GM12878 (cell line): ENCODE measurements around the gene TMEM30A. TPM values are rescaled to one million over a fixed set of nuclear protein-coding genes. Genes with fewer than 3 reads are reported as not detected.

Experiments
- ATAC-seq: fragments of 200-7000 bp; cut with Tn5 transposase; 3 replicates; pipeline ENCODE4 v1.9.1; 2020; ENCODE audit warnings: mild to moderate bottlenecking, moderate library complexity
- BruUV-seq: library from RNA; stranded (reverse); fragments of 400-500 nt; replicated peaks from 2 replicates; lab custom pipeline; 2021; lab: Mats Ljungman, UMichigan
- CTCF ChIA-PET: fragments of 300-600 bp; sonication (Branson Sonifier 250); formaldehyde crosslinking; extraction: SDS; loops from one replicate; lab custom pipeline; 2021; ENCODE audit warnings: inconsistent platforms; lab: Yijun Ruan, JAX
- POLR2A ChIA-PET: fragments of 350-600 bp; formaldehyde crosslinking; extraction: SDS; loops from one replicate; lab custom pipeline; 2021; ENCODE audit warnings: inconsistent platforms; lab: Charles Lee
- RAD21 ChIA-PET: fragments of 300-600 bp; sonication (Branson Sonifier 250); formaldehyde crosslinking; loops from one replicate; lab custom pipeline; 2023; ENCODE audit warnings: antibody characterized with exemption; ENCODE audit not compliant: unreplicated experiment; lab: Charles Lee
- SMC1A ChIA-PET: fragments of 300-600 bp; sonication (Branson Sonifier 250); formaldehyde crosslinking; loops from one replicate; lab custom pipeline; 2023; ENCODE audit not compliant: unreplicated experiment, uncharacterized antibody; lab: Charles Lee
- DNase-seq: peaks from one replicate; pipeline ENCODE4 v3.0.0-alpha.2; 2011; ENCODE audit warnings: low read depth, low spot score
- FAIRE-seq: peaks from 3 replicates; lab custom pipeline; 2011; peaks lifted over from hg19 to GRCh38; lab: Jason Lieb, UNC
- H2AFZ ChIP-seq: 2 replicates; pipeline ENCODE4 v1.6.0; 2011; ENCODE audit warnings: low read depth, low read length, control low read depth; ENCODE audit not compliant: control insufficient read depth
- H3K27ac ChIP-seq: 2 replicates; pipeline ENCODE4 v1.5.1; 2011; ENCODE audit warnings: control low read depth; ENCODE audit not compliant: control insufficient read depth, insufficient read depth
- H3K27me3 ChIP-seq, 2 experiments: replicated peaks in 1 of 2; 2 replicates each; pipeline versions ENCODE4 v1.6.0 to v1.6.1; 2011; ENCODE audit warnings: low read length in 1 of 2; ENCODE audit not compliant: control insufficient read depth in 2 of 2, insufficient read depth in 2 of 2
- H3K36me3 ChIP-seq, 2 experiments: 2 replicates each; pipeline ENCODE4 v1.5.1; 2011; ENCODE audit warnings: low read length in 1 of 2; ENCODE audit not compliant: control insufficient read depth in 2 of 2, insufficient read depth in 2 of 2
- H3K4me1 ChIP-seq: 2 replicates; pipeline ENCODE4 v1.6.1; 2011; ENCODE audit warnings: mild to moderate bottlenecking, low read length, moderate library complexity, mixed read lengths; ENCODE audit not compliant: control insufficient read depth, insufficient read depth
- H3K4me2 ChIP-seq: 2 replicates; pipeline ENCODE4 v1.6.0; 2011; ENCODE audit warnings: control low read depth; ENCODE audit not compliant: control insufficient read depth, insufficient read depth
- H3K4me3 ChIP-seq: fragments of 200-600 bp; sonication (generic); 2 replicates; pipeline ENCODE4 v1.5.1; 2016
- H3K79me2 ChIP-seq: 2 replicates; pipeline ENCODE4 v1.6.0; 2011; ENCODE audit warnings: low read length; ENCODE audit not compliant: control insufficient read depth, insufficient read depth
- H3K9ac ChIP-seq: 2 replicates; pipeline ENCODE4 v1.8.0; 2011; ENCODE audit warnings: low read length, control low read depth, mixed read lengths; ENCODE audit not compliant: control insufficient read depth, insufficient read depth
- H3K9me3 ChIP-seq: replicated peaks from 3 replicates; pipeline ENCODE4 v1.5.1; 2011; ENCODE audit warnings: mild to moderate bottlenecking, low read length; ENCODE audit not compliant: control insufficient read depth, insufficient read depth
- H4K20me1 ChIP-seq: 2 replicates; pipeline ENCODE4 v1.6.0; 2011; ENCODE audit not compliant: control insufficient read depth, insufficient read depth
- ATF7 ChIP-seq: fragments of 450-650 bp; IDR thresholded peaks from 2 replicates; pipeline ENCODE4 v1.6.1; 2016; ENCODE audit warnings: low read depth, mild to moderate bottlenecking
- BHLHE40 ChIP-seq, 2 experiments: fragments of 450-650 bp in 1 of 2; IDR thresholded peaks; 2 replicates each; pipeline ENCODE4 v1.6.1; 2011 to 2017; ENCODE audit warnings: low read depth in 2 of 2, borderline replicate concordance in 1 of 2, improper control_type of control experiment in 1 of 2, low read length in 1 of 2, mild to moderate bottlenecking in 1 of 2
- EED ChIP-seq: sonication (generic); IDR thresholded peaks from 2 replicates; pipeline ENCODE4 v1.6.1; 2016; ENCODE audit warnings: antibody characterized with exemption, low read depth
- EP300 ChIP-seq, 2 experiments: fragments of 150-350 bp in 1 of 2; IDR thresholded peaks; 2 replicates each; pipeline ENCODE4 v1.6.1; 2011 to 2012; ENCODE audit warnings: low read depth in 2 of 2, low read length in 2 of 2, borderline replicate concordance in 1 of 2, improper control_type of control experiment in 1 of 2, inconsistent platforms in 1 of 2; ENCODE audit not compliant: control insufficient read depth in 1 of 2
- HDAC2 ChIP-seq: fragments of 200-600 bp; sonication (generic); IDR thresholded peaks from 2 replicates; pipeline ENCODE4 v1.6.1; 2017
- HDGF ChIP-seq: fragments of 450-650 bp; IDR thresholded peaks from 2 replicates; pipeline ENCODE4 v1.6.1; 2016; ENCODE audit warnings: antibody characterized with exemption
- MEF2B ChIP-seq: fragments of 450-650 bp; IDR thresholded peaks from 2 replicates; pipeline ENCODE4 v1.6.1; 2018; ENCODE audit warnings: mild to moderate bottlenecking, moderate library complexity; ENCODE audit not compliant: partially characterized antibody, poor library complexity, severe bottlenecking
- MXI1 ChIP-seq: fragments of 150-350 bp; IDR thresholded peaks from 2 replicates; pipeline ENCODE4 v1.6.1; 2011; ENCODE audit warnings: low read depth, mild to moderate bottlenecking, inconsistent platforms, low read length, improper control_type of control experiment
- NFYA ChIP-seq: IDR thresholded peaks from 2 replicates; pipeline ENCODE4 v1.6.1; 2011; ENCODE audit warnings: low read depth, mild to moderate bottlenecking, low read length, improper control_type of control experiment, borderline replicate concordance
- PML ChIP-seq: IDR thresholded peaks from 2 replicates; pipeline ENCODE4 v1.6.1; 2012; ENCODE audit warnings: low read length, inconsistent platforms
- POLR2AphosphoS2 ChIP-seq: IDR thresholded peaks from 2 replicates; pipeline ENCODE4 v1.6.1; 2011; ENCODE audit warnings: low read depth, mild to moderate bottlenecking, low read length, improper control_type of control experiment, moderate library complexity
- RFX5 ChIP-seq: IDR thresholded peaks from 2 replicates; pipeline ENCODE4 v1.6.1; 2011; ENCODE audit warnings: low read depth, low read length, improper control_type of control experiment
- TARDBP ChIP-seq: IDR thresholded peaks from 2 replicates; pipeline ENCODE4 v1.6.1; 2016; ENCODE audit warnings: borderline replicate concordance
- YBX1 ChIP-seq: fragments of 450-650 bp; IDR thresholded peaks from 2 replicates; pipeline ENCODE4 v1.6.1; 2016; ENCODE audit warnings: antibody characterized with exemption
- ZBED1 ChIP-seq: IDR thresholded peaks from 2 replicates; pipeline ENCODE4 v1.6.1; 2016; ENCODE audit warnings: borderline replicate concordance
- ZSCAN29 ChIP-seq: fragments of 450-650 bp; IDR thresholded peaks from 2 replicates; pipeline ENCODE4 v1.6.1; 2017; ENCODE audit warnings: mild to moderate bottlenecking, moderate library complexity
- WGBS: methylation state at CpG from one replicate; pipeline ENCODE4 v1.1.6; 2016; ENCODE audit warnings: low lambda C conversion rate; ENCODE audit not compliant: insufficient replicate concordance, insufficient coverage; ENCODE audit errors: missing lambda C conversion rate; 5-methylcytosine and 5-hydroxymethylcytosine counted together
- in situ Hi-C: fragments of 300-500 bp; cut with MboI; formaldehyde crosslinking; loops from 9 replicates; pipeline ENCODE4 v1.14.3; 2018; ENCODE audit warnings: mixed read lengths
- intact Hi-C: fragments of 100-400 bp; cut with micrococcal nuclease; formaldehyde crosslinking; loops from one replicate; pipeline ENCODE4 v1.14.2; 2022; ENCODE audit not compliant: unreplicated experiment
- polyA plus RNA-seq, 11 experiments: library from polyadenylated mRNA; depleted of rRNA in 4 of 11; unstranded in 6 of 11; stranded (reverse) in 5 of 11; fragments of >200 nt; fragmentation: Nextera tagmentation in 4 of 11; fragmentation: Illumina TruSeq in 1 of 11; extraction: Ambion mirVana in 4 of 11; extraction: Trizol in 1 of 11; gene quantifications; 1 replicate in 1 of 11; 2 replicates in 10 of 11; pipeline versions ENCODE4 v1.2.1 to v1.2.3, GENCODE V29; 2011 to 2016; ENCODE audit warnings: inconsistent platforms in 2 of 11, missing spikeins in 2 of 11, low read depth in 1 of 11
- total RNA-seq, 4 experiments: library from RNA; depleted of rRNA in 3 of 4; stranded (reverse); fragments of >200 nt in 3 of 4; fragmentation: Illumina TruSeq in 1 of 4; extraction: Trizol in 1 of 4; gene quantifications; 2 replicates each; pipeline versions ENCODE4 v1.2.1 to v1.2.3, GENCODE V29; 2013 to 2021

Gene TMEM30A
- total and polyA plus RNA-seq, 10 of the 15 experiments (the other 5 are each of a cell fraction or from before 2014, with no cell fraction given): 11.9 to 61.6 (median 43.2) TPM

DNA sequence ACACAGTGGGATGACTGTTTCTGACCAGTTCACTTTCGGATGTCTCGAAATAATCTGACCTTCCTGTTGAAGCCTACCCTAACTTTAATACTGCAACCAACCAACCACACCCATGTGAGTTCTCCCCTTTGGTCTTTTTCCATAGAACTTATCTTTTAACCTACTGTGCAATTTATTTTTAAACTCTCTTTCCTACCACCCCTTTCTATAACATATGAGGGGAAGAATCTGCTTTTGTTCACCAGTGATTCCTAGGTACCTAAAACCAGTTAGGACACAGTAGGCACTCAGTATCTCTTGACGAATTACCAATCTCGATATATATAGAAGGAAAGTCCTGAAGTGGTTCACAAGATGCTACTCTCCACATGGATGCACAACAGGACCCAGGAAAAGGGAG, 48.0 kb downstream of the TMEM30A start:
- H3K4me1 ChIP-seq: no peaks in the 10 kb centered on the region
- 98% methylated on average over 4 of the region's 4 CpGs for WGBS
- H3K9me3 ChIP-seq: no peaks in the 10 kb centered on the region
- no peak overlapping the region for H3K9ac ChIP-seq
- peaks cover 3 to 19% of the 10 kb centered on the region in 2 experiments for H3K36me3 ChIP-seq
- H2AFZ ChIP-seq: no peak overlapping the region
- peaks cover 3% of the 10 kb centered on the region; the same call in 1 of the 2 replicates for H4K20me1 ChIP-seq
- no peak for DNase-seq
- no peak for FAIRE-seq
- ChIA-PET RAD21 (no interaction called here), SMC1A (interaction anchor here (0.6 to 1.2 kb wide), 2 partner anchors 9 to 1372 kb away, joined by 4 to 5 read pairs; no protein-coding TSS in a partner anchor), POLR2A (interaction anchor here (0.6 kb wide), 2 partner anchors 22 to 269 kb away, joined by 4 to 6 read pairs; no protein-coding TSS in a partner anchor), CTCF (interaction anchor here (1.5 to 1.9 kb wide), 2 partner anchors 10 to 31 kb away, joined by 3 to 5 read pairs; no protein-coding TSS in a partner anchor)
- BruUV-seq: no TSS peak
- intact Hi-C loops (no loop called here), in situ Hi-C loops (loop anchor here (25.0 kb wide), 1 partner anchor 1799 kb away; no protein-coding TSS in a partner anchor)
- H3K4me3 ChIP-seq: no peak overlapping the region
- no peak overlapping the region for H3K4me2 ChIP-seq
- no peaks in the 10 kb centered on the region for H3K27me3 ChIP-seq
- no peak overlapping the region for H3K27ac ChIP-seq
- peaks cover 7% of the 10 kb centered on the region for H3K79me2 ChIP-seq
- TF ChIP-seq PML (peak; percentile 36; the same call in 1 of the 2 replicates), POLR2AphosphoS2 (0 out of 2 replicates have a peak, but pooled peaks have one; percentile 29), MXI1 (no peak)
- no peak for ATAC-seq

DNA sequence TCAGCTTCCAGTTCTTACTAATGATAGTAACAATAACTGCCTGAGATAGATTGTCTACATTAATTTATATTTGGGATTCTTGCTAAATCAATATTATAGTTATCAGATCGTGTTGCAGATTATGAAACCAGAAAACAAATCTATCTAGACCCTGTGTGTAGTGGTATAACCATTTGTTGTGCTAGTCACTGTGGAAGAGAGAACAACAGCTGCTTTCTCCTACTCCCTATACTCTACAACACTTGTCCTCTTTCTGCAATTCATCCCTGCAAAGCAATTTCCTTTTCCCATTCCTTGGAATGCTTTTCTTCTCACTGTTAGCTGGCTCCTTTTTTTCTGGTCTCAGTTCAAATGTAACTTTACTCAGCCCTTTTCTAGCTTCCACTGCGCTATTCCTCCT, 49.3 kb downstream of the TMEM30A start:
- no peaks in the 10 kb centered on the region for H3K4me1 ChIP-seq
- ChIA-PET SMC1A (interaction anchor here (1.4 kb wide), 1 partner anchor 25 kb away, joined by 6 read pairs; no protein-coding TSS in a partner anchor), RAD21 (no interaction called here)
- peaks cover 3% of the 10 kb centered on the region; the same call in 1 of the 2 replicates for H4K20me1 ChIP-seq
- TF ChIP-seq HDGF (no peak), HDAC2 (no peak), EED (no peak), TARDBP (no peak), MEF2B (no peak), EP300 (IDR thresholded peaks at IDR 0.05; ENCODE audit: borderline replicate concordance in 1 of 2, control insufficient read depth in 1 of 2, low read depth in 2 of 2, low read length in 2 of 2) (no peak), ATF7 (no peak), RFX5 (no peak), ZBED1 (no peak), NFYA (no peak), BHLHE40 (IDR thresholded peaks at IDR 0.05; ENCODE audit: borderline replicate concordance in 1 of 2, low read depth in 2 of 2, low read length in 1 of 2) (no peak), YBX1 (no peak), ZSCAN29 (no peak)
- TF ChIP-seq, all 136 proteins: peak for 0
- no peak overlapping the region for H3K4me2 ChIP-seq
- ATAC-seq (no peak), FAIRE-seq (no peak), DNase-seq (no peak)
- no peak overlapping the region for H2AFZ ChIP-seq
- no peak overlapping the region for H3K27ac ChIP-seq
- in situ Hi-C loops (loop anchor here (25.0 kb wide), 1 partner anchor 1798 kb away; no protein-coding TSS in a partner anchor), intact Hi-C loops (no loop called here)
- H3K4me3 ChIP-seq: no peak overlapping the region
- no peaks in the 10 kb centered on the region for H3K27me3 ChIP-seq
- H3K9me3 ChIP-seq: no peaks in the 10 kb centered on the region
- ChIA-PET POLR2A (interaction anchor here (1.0 kb wide), 1 partner anchor 8 kb away, joined by 3 read pairs; the partner anchor contains the start of gene COX7A2), CTCF (interaction anchor here (1.4 to 2.1 kb wide), 2 partner anchors 8 to 26 kb away, joined by 5 to 7 read pairs; no protein-coding TSS in a partner anchor)
- WGBS: 45% methylated on average over 2 of the region's 2 CpGs
- no TSS peak for BruUV-seq
- H3K79me2 ChIP-seq: no peaks in the 10 kb centered on the region
- peaks cover 3 to 17% of the 10 kb centered on the region in 2 experiments for H3K36me3 ChIP-seq
- H3K9ac ChIP-seq: no peak overlapping the region
